ENCODE data around the gene FMN1.

DNA sequence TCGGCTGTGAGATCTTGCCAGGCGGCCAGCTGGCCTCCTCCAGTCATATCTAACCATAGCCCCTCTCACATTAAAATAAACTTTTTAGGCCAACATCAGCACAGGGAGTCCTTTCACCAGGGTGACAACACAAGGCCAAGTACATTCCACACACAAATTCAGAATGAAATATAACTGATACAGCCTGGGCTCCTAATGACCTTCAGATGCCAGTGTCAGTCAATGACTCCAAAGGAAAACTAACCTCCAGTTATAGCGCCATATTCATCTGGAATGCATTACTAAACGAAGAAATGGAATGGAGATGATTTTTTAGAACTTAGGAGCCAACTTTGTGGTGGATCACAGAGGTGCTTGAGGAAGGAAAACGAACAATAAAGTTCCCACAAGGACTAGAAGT is 271.3 kb downstream of the FMN1 start:
- no peak for TF ChIP-seq CTCF (IDR thresholded peaks at IDR 0.05)
- TF ChIP-seq EP300 (IDR thresholded peaks at IDR 0.05; ENCODE audit: low read depth): no peak
- no peak for TF ChIP-seq POLR2A (IDR thresholded peaks at IDR 0.05)
- TF ChIP-seq POLR2AphosphoS5 (IDR thresholded peaks at IDR 0.05): no peak

Data from transverse colon (tissue), 4 donors.